ENCODE data around the gene MT4. TPM values are rescaled to one million over a fixed set of nuclear protein-coding genes. Genes with fewer than 3 reads are reported as not detected.

MT4 gene
- total and polyA plus RNA-seq, 2 donors (not counting 3 experiments of a cell fraction or from before 2014, with no cell fraction given), result not detected

- dilution Hi-C loops (cut with MboI; ENCODE audit: extremely low pct_ligation_motif_present, low sequenced_read_pairs) (no loop called here), intact Hi-C loops (cut with micrococcal nuclease) (loop anchor here (1.0 kb wide), 1 partner anchor 99 kb away; no protein-coding TSS in a partner anchor)
- ChIA-PET POLR2A (no interaction called here), CTCF (interaction anchor here (0.6 to 7.8 kb wide), 30 partner anchors 9 to 190 kb away, joined by 3 to 118 read pairs (median 5); partner anchors contain the start of genes MT1A, MT1E, MT1M and MT1X)
- FAIRE-seq (peak; percentile 71), DNase-seq (ENCODE audit: low read depth, low spot score) (peak; percentile 51)
- TF ChIP-seq GATA2 (IDR thresholded peaks at IDR 0.05; ENCODE audit: insufficient read depth, insufficient read length, low read depth, low read length) (no peak), MAX (IDR thresholded peaks at IDR 0.05; ENCODE audit: insufficient read depth, insufficient read length) (no peak), POLR2AphosphoS5 (IDR thresholded peaks at IDR 0.05; ENCODE audit: insufficient read depth, low read depth, low read length) (no peak), FOS (IDR thresholded peaks at IDR 0.05; ENCODE audit: borderline replicate concordance, insufficient read depth, low read length) (no peak), EZH2 (IDR thresholded peaks at IDR 0.05; ENCODE audit: borderline replicate concordance, low read depth, low read length, severe bottlenecking) (no peak), CTCF (IDR thresholded peaks at IDR 0.05; ENCODE audit: extremely low read depth in 1 of 2, insufficient read depth in 1 of 2, low read depth in 1 of 2, low read length in 2 of 2) (peak; percentile 31 to 53), MYC (IDR thresholded peaks at IDR 0.05; ENCODE audit: low read depth, low read length) (no peak), JUN (IDR thresholded peaks at IDR 0.05; ENCODE audit: borderline replicate concordance, insufficient read depth, insufficient read length, low read depth) (no peak)
- no peaks in the 10 kb centered on the region for H4K20me1 ChIP-seq (replicated peaks; ENCODE audit: control insufficient read depth, extremely low read depth, insufficient read depth, low read length)
- H3K27me3 ChIP-seq (ENCODE audit: control insufficient read depth in 2 of 2, insufficient read depth in 2 of 2, low read length in 2 of 2), result no peaks in the 10 kb centered on the region
- H3K9me1 ChIP-seq (replicated peaks; ENCODE audit: control insufficient read depth, extremely low read depth, insufficient read depth, low read length), result no peaks in the 10 kb centered on the region
- no peaks in the 10 kb centered on the region for H3K9me3 ChIP-seq (replicated peaks; ENCODE audit: control insufficient read depth, insufficient read depth, low read length)
- no peak overlapping the region for H3K4me3 ChIP-seq (replicated peaks in 1 of 3; ENCODE audit: insufficient read depth in 1 of 3, low read depth in 1 of 3, low read length in 3 of 3)
- H3K4me2 ChIP-seq (ENCODE audit: insufficient read depth, low read length), result no peak overlapping the region
- no peak overlapping the region for H3K27ac ChIP-seq (ENCODE audit: insufficient read depth, low read depth, low read length)
- peaks cover 28% of the 10 kb centered on the region for H3K4me1 ChIP-seq (ENCODE audit: control insufficient read depth, extremely low read depth, insufficient read depth, low read length)
- no peak overlapping the region for H2AFZ ChIP-seq (ENCODE audit: low read depth, low read length)
- H3K79me2 ChIP-seq (ENCODE audit: control insufficient read depth, insufficient read depth, low read length), result peaks cover 2% of the 10 kb centered on the region
- H3K9ac ChIP-seq (replicated peaks; ENCODE audit: extremely low read depth, insufficient read depth, low read length), result no peak overlapping the region
- H3K36me3 ChIP-seq (ENCODE audit: control insufficient read depth in 2 of 2, extremely low read depth in 1 of 2, insufficient read depth in 2 of 2, low read length in 2 of 2), result no peaks in the 10 kb centered on the region
- no TSS peak for BruUV-seq (replicated peaks)
These were observed 38.7 kb downstream of the MT4 start for GRCh38 chr16:56603589-56603988.

All from endothelial cell of umbilical vein (primary cell).